ENCODE measurements around the gene CAPZB.
A peak's percentile ranks its signal among the peaks of the same experiment; 100 is the strongest.

CAPZB gene

GRCh38 chr1:19468397-19468956 is 16.9 kb downstream of the CAPZB start:
- peak; percentile 67 for DNase-seq (ENCODE audit: low read depth)

DNA sequence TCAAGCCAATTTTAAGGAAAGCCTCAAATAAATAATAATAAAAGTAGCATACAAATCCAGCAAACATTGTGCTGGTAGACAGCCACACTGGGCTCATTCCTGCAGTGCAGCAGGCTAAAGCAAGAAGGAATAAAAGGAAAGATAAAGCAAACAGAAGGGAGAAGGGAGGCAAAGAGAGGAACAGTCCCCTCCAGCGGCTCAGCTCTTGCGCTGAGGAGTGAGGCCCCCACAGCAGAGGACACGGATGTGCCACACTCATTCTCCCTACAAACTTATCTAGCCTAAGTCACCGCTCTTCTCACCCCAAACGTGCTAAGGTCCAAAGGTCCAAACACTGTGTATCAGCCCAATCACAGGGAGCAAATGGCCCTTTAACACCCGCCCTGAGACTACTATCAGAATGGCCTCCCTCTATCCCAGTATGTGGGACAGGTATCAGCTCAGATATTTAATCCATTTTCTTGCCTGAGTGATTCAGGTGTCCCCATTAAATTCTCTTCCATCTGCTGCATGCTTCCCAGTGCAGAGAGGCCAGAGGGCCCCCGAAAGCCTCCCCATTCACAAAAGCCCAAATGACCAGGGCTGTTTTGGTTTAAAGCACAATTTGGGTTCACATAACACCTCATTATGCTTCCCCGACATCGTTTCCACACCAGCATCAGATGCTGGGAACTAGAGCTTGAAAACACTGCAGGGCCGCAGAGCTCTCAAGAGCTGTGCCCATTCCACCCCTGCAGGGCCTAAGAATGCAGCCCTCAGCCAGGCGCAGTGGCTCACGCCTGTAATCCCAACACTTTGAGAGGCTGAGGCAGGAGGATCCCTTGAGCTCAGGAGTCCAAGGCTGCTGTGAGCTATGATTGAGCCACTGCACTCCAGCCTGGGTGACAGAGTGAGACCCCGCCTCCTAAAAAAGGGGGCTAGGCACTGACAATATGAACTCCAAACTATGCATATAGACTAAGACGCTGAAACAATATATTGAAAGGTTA is 17.8 kb downstream of the CAPZB start:
- DNase-seq (ENCODE audit: low read depth) = no peak

- no peak for DNase-seq (ENCODE audit: low read depth)
Observed at GRCh38 chr1:19466112-19466561, 19.2 kb downstream of the CAPZB start.

DNA sequence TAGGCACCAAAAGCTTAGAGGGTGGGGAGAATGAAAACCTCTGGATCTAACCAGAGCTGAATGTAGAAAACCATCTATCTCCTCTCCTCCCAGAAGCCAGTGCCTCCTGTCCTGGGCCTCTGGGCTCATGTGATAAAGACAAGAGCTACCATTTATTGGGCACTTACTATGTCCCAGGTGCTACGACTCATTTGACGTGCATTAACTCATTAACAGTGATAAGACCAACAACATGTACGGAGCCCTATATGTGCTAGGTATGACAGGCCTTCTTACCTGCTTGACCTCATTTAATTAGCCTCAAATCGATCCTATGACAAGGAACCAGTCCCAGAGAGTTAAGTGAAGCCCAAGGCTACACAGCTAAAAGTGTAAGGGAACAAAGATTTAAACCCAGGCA is 19.7 kb downstream of the CAPZB start:
- DNase-seq (ENCODE audit: low read depth) = no peak

DNA sequence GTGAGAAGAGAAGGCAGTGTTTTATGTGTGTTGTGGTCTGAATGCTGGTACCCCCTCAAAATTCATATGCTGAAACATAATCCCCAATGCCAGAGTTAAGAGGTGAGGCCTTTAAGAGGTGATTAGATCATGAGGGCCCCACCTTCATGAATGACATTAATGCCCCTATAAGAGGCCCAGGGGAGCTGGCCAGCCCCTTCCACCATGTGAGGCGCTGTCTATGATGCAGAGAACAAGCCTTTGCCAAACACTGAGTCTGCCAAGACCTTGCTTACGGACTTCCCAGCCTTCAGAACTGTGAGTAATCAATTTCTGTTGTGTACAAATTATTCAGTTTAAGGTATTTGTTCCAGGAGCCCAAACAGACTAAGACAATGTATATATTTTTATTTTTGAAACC is 20.2 kb downstream of the CAPZB start:
- no peak for DNase-seq (ENCODE audit: low read depth)

DNA sequence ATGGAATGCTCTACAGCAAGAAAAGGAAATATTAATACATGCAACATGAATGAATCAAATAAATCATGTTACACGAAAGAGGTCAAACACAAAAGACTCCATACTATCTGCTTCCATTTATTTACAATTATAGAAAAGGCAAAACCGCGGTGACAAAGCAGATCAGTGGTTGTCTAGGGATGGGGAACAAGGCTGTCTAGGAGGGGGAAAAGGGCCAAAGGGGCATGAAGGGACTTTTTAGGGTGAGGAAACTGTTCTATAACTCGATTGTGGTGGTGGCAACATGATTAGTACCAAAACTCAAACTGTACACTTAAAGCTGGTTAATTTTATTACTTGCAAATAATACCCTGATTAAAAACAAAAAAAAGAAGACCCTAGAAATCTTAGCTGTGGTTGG is 20.6 kb downstream of the CAPZB start:
- no peak for DNase-seq (ENCODE audit: low read depth)

DNA sequence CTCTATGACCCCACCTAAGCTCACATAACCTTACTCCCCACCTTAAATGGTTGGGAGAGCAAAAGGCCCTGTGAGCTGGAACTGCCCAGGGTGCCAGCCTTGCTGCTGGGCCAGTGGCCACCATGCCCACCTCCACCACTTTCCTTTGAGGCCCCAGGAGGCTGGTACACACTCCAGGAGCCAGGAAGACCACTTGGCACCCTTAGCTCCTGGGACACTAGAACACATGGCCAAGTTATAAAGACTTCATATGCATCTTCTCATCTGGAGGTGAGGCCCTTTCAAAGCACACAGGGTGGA is 21.9 kb downstream of the CAPZB start:
- no peak for DNase-seq (ENCODE audit: low read depth)

GRCh38 chr1:19462781-19463503 is 22.4 kb downstream of the CAPZB start:
- no peak for DNase-seq (ENCODE audit: low read depth)

- DNase-seq (ENCODE audit: low read depth) = no peak
Observed at GRCh38 chr1:19461220-19461554, 24.2 kb downstream of the CAPZB start.

GRCh38 chr1:19460535-19461219 is 24.7 kb downstream of the CAPZB start:
- no peak for DNase-seq (ENCODE audit: low read depth)

GRCh38 chr1:19458815-19459417 is 26.4 kb downstream of the CAPZB start:
- DNase-seq (ENCODE audit: low read depth) = no peak

- no peak for DNase-seq (ENCODE audit: low read depth)
Observed at GRCh38 chr1:19457607-19458006, 27.7 kb downstream of the CAPZB start.

- DNase-seq (ENCODE audit: low read depth) = no peak
Observed at GRCh38 chr1:19456968-19457441, 28.3 kb downstream of the CAPZB start.

- no peak for DNase-seq (ENCODE audit: low read depth)
Observed at GRCh38 chr1:19455353-19455752, 30.0 kb downstream of the CAPZB start.

DNA sequence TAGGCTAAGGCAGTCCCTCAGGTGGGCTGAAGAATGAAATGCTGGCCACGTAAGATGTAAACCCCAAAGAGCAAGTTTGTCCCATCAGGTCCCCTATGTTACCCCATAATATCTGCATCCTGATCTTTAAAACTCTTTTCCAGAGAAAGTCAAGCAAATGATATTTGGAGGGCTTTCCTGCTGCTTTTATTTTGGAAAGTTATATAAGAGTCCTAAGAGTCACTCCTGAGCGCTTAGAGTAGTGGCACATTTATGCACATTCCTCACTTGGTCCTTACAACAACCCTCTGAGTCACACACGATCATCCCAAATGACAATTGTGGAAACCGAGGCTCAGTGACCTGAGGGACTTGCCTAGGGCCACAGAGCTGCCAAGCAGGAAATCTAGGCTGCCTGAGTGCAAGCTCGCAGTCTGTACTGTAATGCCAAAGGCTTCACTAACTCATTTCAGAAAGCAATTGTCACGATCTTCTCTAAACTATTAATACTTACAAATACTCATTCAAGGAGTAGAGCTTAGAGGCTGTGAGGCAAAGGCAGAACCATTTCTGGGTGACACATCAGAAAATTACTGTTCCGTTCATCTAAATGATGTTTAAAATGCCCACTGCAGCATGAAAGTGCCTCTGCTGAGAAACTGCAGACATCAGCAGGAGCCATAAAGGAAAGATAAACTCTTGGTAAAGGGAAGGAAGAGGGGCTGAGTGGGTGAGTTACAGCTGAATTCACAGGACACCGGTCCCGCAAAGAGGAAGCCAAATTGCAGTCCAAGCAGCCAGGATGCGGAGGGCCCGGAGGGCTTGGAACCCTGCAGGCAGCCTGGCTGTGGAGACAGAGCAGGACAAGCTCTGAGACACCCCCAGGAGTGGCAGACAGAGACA is 30.8 kb downstream of the CAPZB start:
- no peak for DNase-seq (ENCODE audit: low read depth)

DNA sequence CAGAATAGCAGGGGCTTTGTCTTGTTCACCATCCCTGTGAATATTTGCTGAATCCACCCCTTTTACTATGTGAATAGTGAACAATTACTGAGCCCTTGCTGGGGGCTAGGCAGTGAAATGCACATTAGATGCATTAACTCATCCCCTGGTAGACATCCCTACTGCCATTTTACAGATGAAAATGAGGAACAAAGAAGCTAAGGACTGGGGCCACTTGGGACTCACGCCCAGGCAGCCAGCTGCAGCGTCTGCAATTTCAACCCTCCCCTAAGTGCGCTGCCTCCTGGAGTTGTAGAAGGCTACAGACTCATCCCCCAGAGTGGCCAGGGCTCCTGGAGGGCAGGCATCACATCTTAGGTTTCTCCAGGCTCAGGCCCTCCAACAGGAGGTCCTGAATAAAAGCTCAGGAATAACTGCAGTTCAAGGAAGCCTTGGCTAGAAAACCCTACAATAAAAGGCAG is 31.6 kb downstream of the CAPZB start:
- no peak for DNase-seq (ENCODE audit: low read depth)

DNA sequence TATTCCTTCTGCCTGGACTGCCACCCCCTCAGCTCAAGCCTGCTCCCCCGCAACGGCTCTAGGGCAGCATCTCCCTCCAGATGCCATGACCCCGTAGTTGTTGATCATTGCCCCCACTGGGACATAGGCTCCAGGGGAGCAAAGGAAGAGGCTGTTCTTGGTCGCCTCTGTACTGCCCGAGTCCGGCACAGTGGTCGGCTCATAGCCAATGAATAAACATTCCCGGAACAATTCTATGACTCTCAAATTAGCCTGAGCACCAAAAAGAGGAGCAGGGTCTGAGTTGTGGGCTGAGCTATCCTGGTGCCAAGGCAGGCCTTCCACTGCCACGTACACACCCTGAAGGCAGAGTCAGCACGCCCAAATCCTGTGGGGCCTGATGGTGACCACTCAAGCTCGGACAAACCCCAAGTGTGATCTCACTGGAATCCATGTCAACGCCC is 33.1 kb downstream of the CAPZB start:
- DNase-seq (ENCODE audit: low read depth) = no peak

GRCh38 chr1:19450811-19451515 is 34.4 kb downstream of the CAPZB start:
- no peak for DNase-seq (ENCODE audit: low read depth)

GRCh38 chr1:19449454-19450228 is 35.7 kb downstream of the CAPZB start:
- no peak for DNase-seq (ENCODE audit: low read depth)

All from stimulated activated CD4-positive, alpha-beta T cell treated with anti-CD3 and anti-CD28 coated beads, Interleukin-2, amount 100 ng/mL, for 4 hours (primary cell).